Nephron (organoid): ENCODE measurements around the gene ESRRB.

Source experiments
- H3K27ac Mint-ChIP-seq, 3 experiments: 2 replicates each; pipeline ENCODE4 v1.8.0; 2020; ENCODE audit warnings: mixed read lengths in 3 of 3, mild to moderate bottlenecking in 2 of 3, moderate library complexity in 1 of 3
- H3K27me3 Mint-ChIP-seq: 2 replicates; pipeline ENCODE4 v1.8.0; 2021; ENCODE audit warnings: low read depth, mild to moderate bottlenecking, moderate library complexity, mixed read lengths
- H3K36me3 Mint-ChIP-seq: 2 replicates; pipeline ENCODE4 v1.8.0; 2020; ENCODE audit warnings: low read depth, mixed read lengths
- H3K4me1 Mint-ChIP-seq: 2 replicates; pipeline ENCODE4 v1.8.0; 2020; ENCODE audit warnings: mixed read lengths
- H3K4me3 Mint-ChIP-seq, 3 experiments: 2 replicates each; pipeline ENCODE4 v1.8.0; 2020; ENCODE audit warnings: mild to moderate bottlenecking in 3 of 3, mixed read lengths in 3 of 3, moderate library complexity in 2 of 3
- H3K9me3 Mint-ChIP-seq: 2 replicates; pipeline ENCODE4 v1.8.0; 2020; ENCODE audit warnings: mixed read lengths
- TF ChIP-seq, protein P1 (sequence below), 3 experiments: fragments of 200-600 bp; sonication (generic); IDR thresholded peaks; one replicate each; pipeline ENCODE4 v1.5.0; 2021; ENCODE audit warnings: antibody characterized with exemption in 3 of 3; ENCODE audit not compliant: unreplicated experiment in 3 of 3

ESRRB gene

GRCh38 chr14:76439237-76439775 lies 63.4 kb downstream of the ESRRB start:
- Mint-ChIP-seq H3K4me1 (peaks cover 8% of the 10 kb centered on the region), H3K4me3 (no peak overlapping the region)

DNA sequence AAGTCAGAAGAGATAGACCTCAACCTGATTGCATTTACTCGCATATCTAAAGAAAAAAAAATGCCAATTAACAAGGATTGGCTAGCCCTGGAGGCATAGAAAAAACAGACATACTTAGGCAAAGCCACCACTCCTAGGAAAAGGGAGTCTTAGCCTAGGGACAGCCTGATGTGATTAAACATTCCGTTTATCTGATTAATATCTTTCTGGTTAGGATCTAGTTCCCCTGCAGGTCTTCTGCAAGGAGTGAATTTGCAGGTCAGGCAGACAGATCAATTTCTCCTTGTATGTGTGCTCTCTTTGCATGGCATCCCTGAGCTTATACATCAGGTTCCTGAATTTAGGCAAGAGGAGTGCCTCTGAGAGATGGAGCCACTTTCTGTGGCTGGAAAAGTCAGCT lies 70.5 kb downstream of the ESRRB start:
- H3K4me1 Mint-ChIP-seq: no peaks in the 10 kb centered on the region
- H3K36me3 Mint-ChIP-seq: no peaks in the 10 kb centered on the region
- peaks cover 5% of the 10 kb centered on the region for H3K27me3 Mint-ChIP-seq
- H3K27ac Mint-ChIP-seq: no peak overlapping the region
- TF ChIP-seq, protein P1, sequence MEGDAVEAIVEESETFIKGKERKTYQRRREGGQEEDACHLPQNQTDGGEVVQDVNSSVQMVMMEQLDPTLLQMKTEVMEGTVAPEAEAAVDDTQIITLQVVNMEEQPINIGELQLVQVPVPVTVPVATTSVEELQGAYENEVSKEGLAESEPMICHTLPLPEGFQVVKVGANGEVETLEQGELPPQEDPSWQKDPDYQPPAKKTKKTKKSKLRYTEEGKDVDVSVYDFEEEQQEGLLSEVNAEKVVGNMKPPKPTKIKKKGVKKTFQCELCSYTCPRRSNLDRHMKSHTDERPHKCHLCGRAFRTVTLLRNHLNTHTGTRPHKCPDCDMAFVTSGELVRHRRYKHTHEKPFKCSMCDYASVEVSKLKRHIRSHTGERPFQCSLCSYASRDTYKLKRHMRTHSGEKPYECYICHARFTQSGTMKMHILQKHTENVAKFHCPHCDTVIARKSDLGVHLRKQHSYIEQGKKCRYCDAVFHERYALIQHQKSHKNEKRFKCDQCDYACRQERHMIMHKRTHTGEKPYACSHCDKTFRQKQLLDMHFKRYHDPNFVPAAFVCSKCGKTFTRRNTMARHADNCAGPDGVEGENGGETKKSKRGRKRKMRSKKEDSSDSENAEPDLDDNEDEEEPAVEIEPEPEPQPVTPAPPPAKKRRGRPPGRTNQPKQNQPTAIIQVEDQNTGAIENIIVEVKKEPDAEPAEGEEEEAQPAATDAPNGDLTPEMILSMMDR (IDR thresholded peaks at IDR 0.05; ENCODE audit: unreplicated experiment in 3 of 3): no peak
- H3K9me3 Mint-ChIP-seq: no peaks in the 10 kb centered on the region
- no peak overlapping the region for H3K4me3 Mint-ChIP-seq

More at GRCh38 chr14:76439237-76439775, 63.4 kb downstream of the ESRRB start:
- Mint-ChIP-seq H3K27ac (no peak overlapping the region), H3K27me3 (peaks cover 11% of the 10 kb centered on the region), H3K9me3 (no peaks in the 10 kb centered on the region), H3K36me3 (no peaks in the 10 kb centered on the region)
- TF ChIP-seq, protein P1 (IDR thresholded peaks at IDR 0.05; ENCODE audit: unreplicated experiment in 3 of 3): no peak

DNA sequence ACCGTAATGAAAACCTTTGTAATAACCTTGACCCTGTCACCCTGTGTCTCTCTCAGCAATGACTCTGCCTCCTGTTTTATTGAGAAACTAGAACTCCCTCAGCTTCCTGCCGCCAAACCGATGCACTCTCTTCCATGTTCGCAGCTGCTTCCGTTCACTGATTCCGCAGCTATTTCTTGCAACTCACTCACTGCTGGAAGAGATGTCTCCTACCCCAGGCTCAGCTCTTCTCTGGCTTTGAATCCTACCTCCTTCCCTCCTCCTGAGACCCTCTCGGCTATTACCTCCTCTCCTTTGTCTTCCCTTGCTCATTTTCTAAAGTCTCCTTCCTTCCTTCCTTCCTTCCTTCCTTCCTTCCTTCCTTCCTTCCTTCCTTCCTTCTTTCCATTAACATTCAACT lies 71.0 kb downstream of the ESRRB start:
- Mint-ChIP-seq H3K27ac (no peak overlapping the region), H3K4me3 (no peak overlapping the region), H3K36me3 (no peaks in the 10 kb centered on the region), H3K4me1 (no peaks in the 10 kb centered on the region), H3K9me3 (no peaks in the 10 kb centered on the region), H3K27me3 (peaks cover 5% of the 10 kb centered on the region)
- TF ChIP-seq, protein P1 (IDR thresholded peaks at IDR 0.05; ENCODE audit: unreplicated experiment in 3 of 3): no peak

- no peak overlapping the region for H3K4me3 Mint-ChIP-seq
- no peaks in the 10 kb centered on the region for H3K36me3 Mint-ChIP-seq
- no peaks in the 10 kb centered on the region for H3K9me3 Mint-ChIP-seq
- no peak overlapping the region for H3K27ac Mint-ChIP-seq
- no peaks in the 10 kb centered on the region for H3K4me1 Mint-ChIP-seq
- peaks cover 5% of the 10 kb centered on the region for H3K27me3 Mint-ChIP-seq
- TF ChIP-seq, protein P1 (IDR thresholded peaks at IDR 0.05; ENCODE audit: unreplicated experiment in 3 of 3): no peak
Observed at GRCh38 chr14:76450476-76450875, 74.5 kb downstream of the ESRRB start.

GRCh38 chr14:76456200-76456599 lies 80.3 kb downstream of the ESRRB start:
- Mint-ChIP-seq H3K4me3 (no peak overlapping the region), H3K27me3 (peaks cover 20% of the 10 kb centered on the region), H3K27ac (no peak overlapping the region), H3K36me3 (no peaks in the 10 kb centered on the region), H3K4me1 (peaks cover 22% of the 10 kb centered on the region), H3K9me3 (no peaks in the 10 kb centered on the region)
- TF ChIP-seq, protein P1 (IDR thresholded peaks at IDR 0.05; ENCODE audit: unreplicated experiment in 3 of 3): peak; percentile 28 to 37 (median 28)

- Mint-ChIP-seq H3K9me3 (no peaks in the 10 kb centered on the region), H3K4me1 (peaks cover 22% of the 10 kb centered on the region), H3K36me3 (no peaks in the 10 kb centered on the region), H3K27me3 (peaks cover 20% of the 10 kb centered on the region), H3K4me3 (no peak overlapping the region), H3K27ac (no peak overlapping the region)
- TF ChIP-seq, protein P1 (IDR thresholded peaks at IDR 0.05; ENCODE audit: unreplicated experiment in 3 of 3): no peak
Observed at GRCh38 chr14:76456891-76457586, 81.1 kb downstream of the ESRRB start.
